Measurements from ENCODE around the gene PCSK6. TPM values are rescaled to one million over a fixed set of nuclear protein-coding genes. Genes with fewer than 3 reads are reported as not detected.
"Not testable (repeated sequence)": the region's sequence is repeated elsewhere in the genome, so short reads cannot be mapped to it uniquely, and the experiment has no call there.

PCSK6 gene
- total and polyA plus RNA-seq, 9 donors = 3.8 to 26.0 (median 13.0) TPM

DNA sequence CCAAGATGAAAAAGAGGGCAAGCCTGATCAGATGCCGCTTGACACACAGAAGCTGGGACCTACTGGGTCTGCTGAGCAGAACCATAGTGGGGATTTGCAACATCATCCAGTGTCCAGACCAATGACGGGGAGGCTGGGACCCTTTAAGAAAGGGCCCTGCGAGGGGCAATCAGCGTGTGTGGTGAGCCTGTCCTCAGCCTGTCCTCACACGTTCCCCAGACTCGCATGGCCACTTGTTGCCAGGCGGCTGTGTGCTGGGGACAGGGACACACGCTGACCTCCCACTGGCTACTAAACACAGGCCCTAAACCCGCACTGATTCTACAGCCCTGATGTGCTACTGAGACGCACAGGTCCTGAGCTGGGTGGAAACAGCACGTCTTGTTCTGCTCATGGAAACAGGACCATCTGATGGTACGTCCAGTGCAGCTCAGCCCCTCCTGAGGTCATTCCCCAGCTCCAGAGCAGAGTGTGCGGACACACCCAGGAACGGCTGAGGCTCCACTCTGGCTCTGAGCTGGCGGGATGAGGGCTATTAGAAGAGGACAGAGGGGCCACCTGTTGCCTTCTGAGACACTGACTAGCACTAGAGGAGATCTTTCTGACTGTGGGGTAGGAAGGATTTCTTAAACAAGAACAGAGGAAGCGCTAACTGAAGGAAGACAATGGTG lies 24.4 kb downstream of the PCSK6 start:
- H3K27me3 ChIP-seq = no peaks in the 10 kb centered on the region
- H3K4me3 ChIP-seq = no peak overlapping the region
- WGBS, 3 donors = 88 to 89% (median 89%) methylated on average over 16 of the region's 16 CpGs
- intact Hi-C loops (cut with DNase I) = no loop called here
- no peaks in the 10 kb centered on the region for H3K9me3 ChIP-seq
- no peaks in the 10 kb centered on the region for H3K36me3 ChIP-seq
- TF ChIP-seq EP300 (IDR thresholded peaks at IDR 0.05) (no peak), POLR2A (IDR thresholded peaks at IDR 0.05) (no peak)
- no peak overlapping the region for H3K27ac ChIP-seq
- peaks cover 2% of the 10 kb centered on the region for H3K4me1 ChIP-seq (ENCODE audit: insufficient read depth)
- DNase-seq = no peak

DNA sequence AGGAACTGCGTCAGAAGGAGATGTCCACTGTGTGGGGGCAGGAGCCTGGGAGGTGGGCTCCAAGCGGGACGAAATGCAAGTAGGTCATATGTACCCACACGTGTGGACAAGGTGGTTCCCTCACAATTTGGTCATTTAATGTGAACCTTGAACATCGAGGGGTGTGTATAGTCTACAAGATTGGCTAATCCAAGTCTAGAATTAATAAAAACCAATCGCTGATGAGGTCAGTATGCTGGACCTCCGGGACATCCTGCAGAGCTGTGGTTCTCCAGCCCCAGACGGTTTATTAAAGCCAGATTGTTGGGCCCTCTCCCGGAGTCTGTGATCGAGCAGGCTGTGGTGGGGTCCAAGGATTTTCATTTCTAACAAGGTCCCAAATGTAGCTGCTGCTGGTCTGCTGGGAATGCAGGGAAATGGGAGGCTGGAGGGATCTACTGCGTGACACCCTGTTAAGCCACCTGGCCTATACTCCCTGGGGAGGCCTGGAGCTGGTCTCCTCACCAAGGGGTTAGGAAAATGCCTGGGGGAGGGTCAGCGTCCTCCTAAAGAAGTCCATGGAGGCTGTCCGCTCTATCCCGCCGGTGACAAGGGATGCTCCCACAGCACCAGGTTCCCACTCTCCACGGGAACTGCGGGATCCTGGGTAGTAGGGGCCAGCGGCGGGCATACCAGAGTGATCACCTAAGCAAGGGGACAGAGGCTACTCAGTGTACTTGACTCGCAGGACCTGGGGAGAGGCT lies 25.1 kb downstream of the PCSK6 start:
- intact Hi-C loops (cut with DNase I) = no loop called here
- no peaks in the 10 kb centered on the region for H3K4me1 ChIP-seq (ENCODE audit: insufficient read depth)
- 88 to 94% (median 93%) methylated on average over 19 to 20 of the region's 20 CpGs for WGBS, 3 donors

DNA sequence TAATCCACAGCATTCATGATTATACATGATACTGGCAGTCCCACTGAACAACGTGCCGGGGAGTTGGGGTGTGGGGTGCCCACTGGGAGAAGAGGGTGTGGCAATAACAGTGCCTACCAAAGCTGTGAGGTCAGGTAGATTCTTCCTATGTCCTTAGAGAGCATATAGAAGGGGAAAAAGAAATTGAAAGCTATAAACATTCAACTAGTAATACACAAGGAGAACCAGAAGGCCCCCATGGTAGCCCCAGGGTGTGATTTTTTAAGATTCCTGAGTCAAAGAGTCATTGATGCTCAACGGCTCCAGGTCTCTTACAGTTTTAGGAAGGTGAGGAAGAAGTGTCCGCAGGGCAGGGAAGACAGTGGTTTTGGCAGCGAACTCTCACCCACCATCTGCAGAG lies 25.8 kb downstream of the PCSK6 start:
- DNase-seq; H3K4me1 ChIP-seq (ENCODE audit: insufficient read depth); H3K36me3 ChIP-seq; intact Hi-C loops (cut with DNase I); H3K27ac ChIP-seq; H3K4me3 ChIP-seq; H3K9me3 ChIP-seq; H3K27me3 ChIP-seq: not testable (repeated sequence)
- WGBS, 3 donors = 91 to 93% (median 93%) methylated on average over 5 of the region's 5 CpGs

More for the DNA sequence above, 25.1 kb downstream of the PCSK6 start:
- Histone ChIP-seq H3K4me3 (no peak overlapping the region), H3K36me3 (no peaks in the 10 kb centered on the region), H3K27ac (no peak overlapping the region), H3K9me3 (no peaks in the 10 kb centered on the region), H3K27me3 (no peaks in the 10 kb centered on the region)
- TF ChIP-seq POLR2A (IDR thresholded peaks at IDR 0.05) (no peak), EP300 (IDR thresholded peaks at IDR 0.05) (no peak)
- TF ChIP-seq, protein P1, sequence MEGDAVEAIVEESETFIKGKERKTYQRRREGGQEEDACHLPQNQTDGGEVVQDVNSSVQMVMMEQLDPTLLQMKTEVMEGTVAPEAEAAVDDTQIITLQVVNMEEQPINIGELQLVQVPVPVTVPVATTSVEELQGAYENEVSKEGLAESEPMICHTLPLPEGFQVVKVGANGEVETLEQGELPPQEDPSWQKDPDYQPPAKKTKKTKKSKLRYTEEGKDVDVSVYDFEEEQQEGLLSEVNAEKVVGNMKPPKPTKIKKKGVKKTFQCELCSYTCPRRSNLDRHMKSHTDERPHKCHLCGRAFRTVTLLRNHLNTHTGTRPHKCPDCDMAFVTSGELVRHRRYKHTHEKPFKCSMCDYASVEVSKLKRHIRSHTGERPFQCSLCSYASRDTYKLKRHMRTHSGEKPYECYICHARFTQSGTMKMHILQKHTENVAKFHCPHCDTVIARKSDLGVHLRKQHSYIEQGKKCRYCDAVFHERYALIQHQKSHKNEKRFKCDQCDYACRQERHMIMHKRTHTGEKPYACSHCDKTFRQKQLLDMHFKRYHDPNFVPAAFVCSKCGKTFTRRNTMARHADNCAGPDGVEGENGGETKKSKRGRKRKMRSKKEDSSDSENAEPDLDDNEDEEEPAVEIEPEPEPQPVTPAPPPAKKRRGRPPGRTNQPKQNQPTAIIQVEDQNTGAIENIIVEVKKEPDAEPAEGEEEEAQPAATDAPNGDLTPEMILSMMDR (IDR thresholded peaks at IDR 0.05) = no peak
- DNase-seq = no peak

DNA sequence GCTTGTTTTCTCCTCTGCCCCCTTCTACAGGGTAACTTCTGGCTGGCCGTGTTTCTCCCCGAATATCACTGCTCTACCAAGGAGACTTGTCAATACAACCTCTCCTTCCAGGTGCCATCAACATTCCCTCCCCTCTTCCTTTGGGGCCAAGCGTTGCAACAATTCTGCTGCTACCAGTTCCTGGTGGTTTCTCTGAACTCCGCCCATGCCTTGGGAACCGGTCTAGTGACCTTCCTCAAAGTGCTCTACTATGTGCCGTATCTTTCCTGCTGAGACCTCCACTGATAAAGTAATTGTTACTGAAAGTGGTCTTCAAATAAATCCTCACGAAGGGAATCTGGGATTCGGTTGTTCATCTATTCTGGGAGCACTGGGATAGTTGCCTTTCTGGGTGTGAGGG lies 26.2 kb downstream of the PCSK6 start:
- intact Hi-C loops (cut with DNase I) = no loop called here
- Histone ChIP-seq H3K36me3 (no peaks in the 10 kb centered on the region), H3K4me3 (no peak overlapping the region), H3K27me3 (no peaks in the 10 kb centered on the region), H3K9me3 (no peaks in the 10 kb centered on the region), H3K27ac (no peak overlapping the region), H3K4me1 (ENCODE audit: insufficient read depth) (no peaks in the 10 kb centered on the region)
- TF ChIP-seq POLR2A (IDR thresholded peaks at IDR 0.05) (no peak), EP300 (IDR thresholded peaks at IDR 0.05) (no peak)
- TF ChIP-seq, protein P1 (IDR thresholded peaks at IDR 0.05) = no peak
- DNase-seq = no peak
- 69 to 72% (median 70%) methylated on average over 8 of the region's 8 CpGs for WGBS, 3 donors

DNA sequence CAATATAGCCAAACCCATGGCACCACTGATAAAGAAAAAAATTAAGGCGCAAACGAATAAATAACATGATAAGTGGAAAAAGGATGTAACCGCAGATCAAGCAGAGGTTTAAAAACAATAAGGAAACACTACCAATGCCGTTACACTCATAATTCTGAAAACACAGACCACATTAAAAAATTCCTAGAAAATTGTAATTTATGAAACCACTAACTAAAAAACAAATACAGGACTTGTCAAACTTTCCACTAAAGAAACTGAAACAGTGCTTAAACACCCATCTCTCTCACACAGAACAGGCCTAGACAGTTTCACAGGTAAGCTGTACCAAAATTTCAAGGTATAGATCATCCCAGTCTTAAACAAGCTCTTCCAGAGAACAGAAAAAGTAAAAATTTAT lies 28.4 kb downstream of the PCSK6 start:
- intact Hi-C loops (cut with DNase I) = no loop called here
- Histone ChIP-seq H3K9me3 (no peaks in the 10 kb centered on the region), H3K4me3 (no peak overlapping the region), H3K27ac (no peak overlapping the region), H3K4me1 (ENCODE audit: insufficient read depth) (no peaks in the 10 kb centered on the region), H3K36me3 (no peaks in the 10 kb centered on the region), H3K27me3 (no peaks in the 10 kb centered on the region)
- DNase-seq = no peak
- 38 to 69% (median 44%) methylated on average over 4 of the region's 4 CpGs for WGBS, 3 donors
- TF ChIP-seq, protein P1 (IDR thresholded peaks at IDR 0.05) = no peak
- TF ChIP-seq EP300 (IDR thresholded peaks at IDR 0.05) (no peak), POLR2A (IDR thresholded peaks at IDR 0.05) (no peak)
